ENCODE data around the gene POU3F1. TPM values are rescaled to one million over a fixed set of nuclear protein-coding genes. Genes with fewer than 3 reads are reported as not detected.

Gene POU3F1
- total and polyA plus RNA-seq, 9 donors = 0.04 to 0.53 (median 0.15) TPM; not detected in 4

DNA sequence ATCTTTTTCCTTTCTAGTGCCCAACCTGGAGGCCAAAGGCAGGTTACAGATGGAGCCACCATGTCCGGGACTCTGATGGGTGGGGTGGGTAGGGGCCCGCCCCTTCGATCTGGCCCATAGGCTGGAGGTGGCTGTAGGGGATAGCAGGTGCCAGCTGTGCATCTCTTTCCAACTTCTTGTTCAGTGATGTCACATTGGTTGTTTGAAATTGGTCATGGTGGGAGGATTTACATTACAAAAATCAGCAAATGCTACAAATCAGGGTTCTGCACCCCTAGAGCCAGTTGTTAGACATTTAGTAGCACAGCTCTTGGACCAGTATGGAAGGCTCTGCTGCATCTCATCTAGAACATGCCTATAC is 22.4 kb upstream of the POU3F1 start:
- intact Hi-C loops (cut with DNase I) = no loop called here
- H3K27me3 ChIP-seq = no peaks in the 10 kb centered on the region
- H3K36me3 ChIP-seq = no peaks in the 10 kb centered on the region
- TF ChIP-seq POLR2A (IDR thresholded peaks at IDR 0.05) (no peak), EP300 (IDR thresholded peaks at IDR 0.05) (no peak)
- TF ChIP-seq, protein P1, sequence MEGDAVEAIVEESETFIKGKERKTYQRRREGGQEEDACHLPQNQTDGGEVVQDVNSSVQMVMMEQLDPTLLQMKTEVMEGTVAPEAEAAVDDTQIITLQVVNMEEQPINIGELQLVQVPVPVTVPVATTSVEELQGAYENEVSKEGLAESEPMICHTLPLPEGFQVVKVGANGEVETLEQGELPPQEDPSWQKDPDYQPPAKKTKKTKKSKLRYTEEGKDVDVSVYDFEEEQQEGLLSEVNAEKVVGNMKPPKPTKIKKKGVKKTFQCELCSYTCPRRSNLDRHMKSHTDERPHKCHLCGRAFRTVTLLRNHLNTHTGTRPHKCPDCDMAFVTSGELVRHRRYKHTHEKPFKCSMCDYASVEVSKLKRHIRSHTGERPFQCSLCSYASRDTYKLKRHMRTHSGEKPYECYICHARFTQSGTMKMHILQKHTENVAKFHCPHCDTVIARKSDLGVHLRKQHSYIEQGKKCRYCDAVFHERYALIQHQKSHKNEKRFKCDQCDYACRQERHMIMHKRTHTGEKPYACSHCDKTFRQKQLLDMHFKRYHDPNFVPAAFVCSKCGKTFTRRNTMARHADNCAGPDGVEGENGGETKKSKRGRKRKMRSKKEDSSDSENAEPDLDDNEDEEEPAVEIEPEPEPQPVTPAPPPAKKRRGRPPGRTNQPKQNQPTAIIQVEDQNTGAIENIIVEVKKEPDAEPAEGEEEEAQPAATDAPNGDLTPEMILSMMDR (IDR thresholded peaks at IDR 0.05) = no peak
- WGBS, 3 donors = 73 to 90% (median 86%) methylated on average over 3 of the region's 3 CpGs
- no peaks in the 10 kb centered on the region for H3K4me1 ChIP-seq (ENCODE audit: insufficient read depth)
- no peak overlapping the region for H3K4me3 ChIP-seq
- no peak for DNase-seq
- no peak overlapping the region for H3K27ac ChIP-seq
- no peaks in the 10 kb centered on the region for H3K9me3 ChIP-seq

DNA sequence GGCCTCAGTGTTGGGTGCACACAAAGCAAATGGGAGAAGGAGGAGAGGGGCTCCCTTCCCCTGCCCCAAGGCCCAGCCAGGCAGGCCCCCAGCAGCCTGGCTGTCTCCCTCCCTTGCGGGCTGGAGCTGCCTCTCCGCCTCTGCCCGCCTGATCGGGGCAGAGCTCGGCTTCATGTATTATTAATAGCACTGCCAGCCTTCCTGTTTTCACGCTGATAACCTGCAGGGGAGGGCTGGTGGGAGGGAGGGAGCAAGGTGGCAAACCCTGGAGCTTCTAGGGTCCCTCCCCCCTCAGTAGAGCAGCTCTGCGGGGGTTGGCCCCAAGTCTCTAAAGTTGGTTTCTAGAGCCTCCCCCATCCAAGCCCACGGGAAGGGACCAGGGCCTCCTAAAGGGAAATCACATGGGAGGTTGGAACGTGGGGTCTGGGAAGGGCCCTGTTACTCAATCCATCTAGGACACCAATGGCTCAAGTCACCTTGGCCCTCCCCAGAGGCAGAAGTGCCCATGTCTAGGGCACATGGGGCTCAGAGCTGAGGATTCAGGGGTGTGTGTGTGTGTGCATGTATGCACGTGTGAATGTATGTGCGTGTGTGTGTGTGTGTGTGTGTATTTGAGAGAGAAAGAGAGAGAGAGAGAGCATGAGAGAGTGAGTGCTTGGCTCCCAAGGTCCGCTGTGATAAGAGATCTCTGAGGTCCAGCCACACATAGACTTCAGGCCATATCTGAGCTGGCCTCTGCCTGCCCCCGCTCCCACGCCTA is 21.8 kb upstream of the POU3F1 start:
- no peaks in the 10 kb centered on the region for H3K9me3 ChIP-seq
- H3K4me1 ChIP-seq (ENCODE audit: insufficient read depth) = no peaks in the 10 kb centered on the region
- no peak for TF ChIP-seq POLR2A (IDR thresholded peaks at IDR 0.05)
- TF ChIP-seq, protein P1 (IDR thresholded peaks at IDR 0.05) = no peak
- no peak for TF ChIP-seq EP300 (IDR thresholded peaks at IDR 0.05)
- DNase-seq = no peak
- no peak overlapping the region for H3K27ac ChIP-seq
- H3K4me3 ChIP-seq = no peak overlapping the region
- H3K36me3 ChIP-seq = no peaks in the 10 kb centered on the region
- no peaks in the 10 kb centered on the region for H3K27me3 ChIP-seq
- intact Hi-C loops (cut with DNase I) = no loop called here
- 55 to 71% (median 71%) methylated on average over 13 to 14 of the region's 14 CpGs for WGBS, 3 donors

DNA sequence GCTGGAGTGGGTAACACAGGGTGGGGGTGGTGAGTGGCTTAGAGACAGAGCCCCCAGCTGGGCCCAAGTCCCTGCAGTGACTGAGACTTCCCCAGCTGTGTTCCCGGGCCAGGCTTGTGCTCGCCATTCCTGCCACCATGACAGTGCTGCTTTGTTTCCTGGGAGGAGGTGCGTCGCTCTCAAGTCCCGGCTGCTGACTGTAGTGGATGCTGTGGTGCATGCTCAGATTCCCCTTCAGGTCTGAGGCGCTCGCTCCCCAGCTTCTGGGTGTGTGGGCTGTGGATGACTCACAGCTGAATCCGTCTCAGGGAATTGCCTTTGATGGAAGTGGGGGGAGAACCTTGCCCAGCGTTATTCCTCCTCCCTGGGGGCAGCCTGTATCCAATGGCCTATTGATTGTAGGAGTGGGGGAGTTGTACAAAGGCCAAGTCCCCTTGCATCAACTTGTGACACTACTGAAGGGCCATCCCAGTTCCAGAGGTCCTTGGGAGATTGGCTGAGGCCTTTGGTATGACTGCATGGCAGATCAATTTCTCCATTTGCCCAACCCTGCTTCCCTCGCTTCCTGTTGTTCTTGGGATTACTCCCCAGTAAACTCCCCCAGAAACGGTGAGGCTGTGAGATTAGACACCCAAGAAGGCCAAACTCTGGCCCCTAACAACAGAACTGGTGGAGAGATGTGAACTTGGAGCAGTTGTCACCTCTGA is 17.8 kb upstream of the POU3F1 start:
- 55 to 59% (median 59%) methylated on average over 11 of the region's 11 CpGs for WGBS, 3 donors
- intact Hi-C loops (cut with DNase I) = no loop called here
- H3K36me3 ChIP-seq = no peaks in the 10 kb centered on the region

DNA sequence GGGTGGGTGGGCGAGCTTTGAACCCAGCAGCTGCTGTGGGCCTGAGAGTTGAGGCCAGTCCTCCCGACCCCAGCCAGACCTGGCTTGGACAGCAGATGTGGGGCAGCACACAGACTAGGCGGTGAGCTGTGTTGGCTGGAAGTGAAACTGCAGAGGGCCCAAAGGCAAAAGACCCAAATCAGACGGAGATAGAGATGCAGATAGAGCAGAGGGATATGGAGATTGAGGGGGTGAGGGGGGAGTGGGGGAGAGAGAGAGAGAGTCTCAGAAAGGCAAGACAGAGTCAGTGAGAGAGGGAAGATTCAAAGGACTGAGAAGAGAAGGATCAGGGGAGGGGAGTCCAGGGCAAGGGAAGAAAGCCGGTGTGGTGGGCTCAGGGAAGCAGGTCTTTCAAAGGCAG is 17.0 kb upstream of the POU3F1 start:
- WGBS, 3 donors = 82 to 91% (median 83%) methylated on average over 5 of the region's 5 CpGs
- Histone ChIP-seq H3K36me3 (no peaks in the 10 kb centered on the region), H3K4me3 (no peak overlapping the region), H3K4me1 (ENCODE audit: insufficient read depth) (no peaks in the 10 kb centered on the region), H3K27ac (no peak overlapping the region), H3K9me3 (no peaks in the 10 kb centered on the region), H3K27me3 (no peaks in the 10 kb centered on the region)
- TF ChIP-seq, protein P1 (IDR thresholded peaks at IDR 0.05) = no peak
- TF ChIP-seq EP300 (IDR thresholded peaks at IDR 0.05) (no peak), POLR2A (IDR thresholded peaks at IDR 0.05) (no peak)
- no peak for DNase-seq
- intact Hi-C loops (cut with DNase I) = no loop called here

More for the DNA sequence above, 17.8 kb upstream of the POU3F1 start:
- TF ChIP-seq, protein P1 (IDR thresholded peaks at IDR 0.05) = no peak
- TF ChIP-seq EP300 (IDR thresholded peaks at IDR 0.05) = no peak
- TF ChIP-seq POLR2A (IDR thresholded peaks at IDR 0.05) = no peak
- Histone ChIP-seq H3K4me1 (ENCODE audit: insufficient read depth) (no peaks in the 10 kb centered on the region), H3K27ac (no peak overlapping the region), H3K4me3 (no peak overlapping the region), H3K9me3 (no peaks in the 10 kb centered on the region), H3K27me3 (no peaks in the 10 kb centered on the region)
- no peak for DNase-seq

Data from ovary (tissue), 9 donors.